ENCODE measurements around the gene C17orf107. TPM values are rescaled to one million over a fixed set of nuclear protein-coding genes. Genes with fewer than 3 reads are reported as not detected.
"Not testable (repeated sequence)": the region's sequence is repeated elsewhere in the genome, so short reads cannot be mapped to it uniquely, and the experiment has no call there.

C17orf107 gene
- polyA plus RNA-seq, 1 of the 3 experiments (the other 2 are of a cell fraction): 0.44 TPM

DNA sequence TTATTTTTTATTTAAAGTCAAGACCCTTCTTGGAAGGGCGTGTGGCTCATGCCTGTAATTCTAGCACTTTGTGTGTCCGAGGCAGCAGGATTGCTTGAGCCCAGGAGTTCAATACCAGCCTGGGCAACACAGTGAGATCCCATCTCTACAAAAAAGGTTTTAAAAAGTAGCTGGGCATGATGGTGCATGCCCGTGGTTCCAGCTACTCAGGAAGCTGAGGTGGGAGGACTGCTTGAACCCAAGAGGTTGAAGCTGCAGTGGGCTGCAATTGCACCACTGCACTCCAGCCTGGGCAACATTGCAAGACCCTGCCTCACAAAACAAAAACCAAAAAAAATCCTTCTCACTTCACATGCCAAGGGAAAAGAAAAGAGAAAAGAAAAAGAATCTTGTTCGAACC lies 36.6 kb upstream of the C17orf107 start (continued):
- TF ChIP-seq, protein P1, sequence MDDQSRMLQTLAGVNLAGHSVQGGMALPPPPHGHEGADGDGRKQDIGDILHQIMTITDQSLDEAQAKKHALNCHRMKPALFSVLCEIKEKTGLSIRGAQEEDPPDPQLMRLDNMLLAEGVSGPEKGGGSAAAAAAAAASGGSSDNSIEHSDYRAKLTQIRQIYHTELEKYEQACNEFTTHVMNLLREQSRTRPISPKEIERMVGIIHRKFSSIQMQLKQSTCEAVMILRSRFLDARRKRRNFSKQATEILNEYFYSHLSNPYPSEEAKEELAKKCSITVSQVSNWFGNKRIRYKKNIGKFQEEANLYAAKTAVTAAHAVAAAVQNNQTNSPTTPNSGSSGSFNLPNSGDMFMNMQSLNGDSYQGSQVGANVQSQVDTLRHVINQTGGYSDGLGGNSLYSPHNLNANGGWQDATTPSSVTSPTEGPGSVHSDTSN (IDR thresholded peaks at IDR 0.05): no peak

DNA sequence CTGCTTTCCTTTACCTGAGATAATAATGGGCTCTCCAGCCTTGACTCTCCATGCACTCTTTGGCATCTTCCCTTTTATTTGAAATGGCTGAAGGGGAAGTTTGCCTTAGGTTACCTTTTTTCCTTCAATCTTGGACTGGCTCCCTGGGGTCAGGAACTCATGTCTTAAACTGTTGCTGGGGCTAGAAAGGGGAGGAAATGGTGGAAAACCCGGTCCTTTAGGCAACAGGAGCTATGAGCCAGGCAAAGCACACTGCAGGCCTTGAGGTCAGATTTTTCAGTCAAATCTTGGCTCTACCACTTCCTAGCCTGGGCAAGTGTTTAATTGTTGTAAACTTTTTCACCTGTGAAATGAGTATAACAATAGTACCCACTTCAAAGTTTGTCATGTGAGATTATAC lies 36.0 kb upstream of the C17orf107 start:
- TF ChIP-seq NRF1 (IDR thresholded peaks at IDR 0.05; ENCODE audit: low read depth, low read length) (no peak), POLR2AphosphoS5 (IDR thresholded peaks at IDR 0.05; ENCODE audit: low read depth, low read length) (no peak), RXRA (IDR thresholded peaks at IDR 0.05; ENCODE audit: borderline replicate concordance, low read depth) (no peak), CHD2 (IDR thresholded peaks at IDR 0.05; ENCODE audit: low read length, partially characterized antibody) (no peak), ELF1 (IDR thresholded peaks at IDR 0.05) (no peak), EP300 (IDR thresholded peaks at IDR 0.05; ENCODE audit: borderline replicate concordance in 1 of 2, low read depth in 1 of 2, low read length in 1 of 2) (no peak), TEAD4 (IDR thresholded peaks at IDR 0.05; ENCODE audit: borderline replicate concordance, insufficient read depth) (no peak), FOSL2 (IDR thresholded peaks at IDR 0.05; ENCODE audit: borderline replicate concordance, low read depth) (no peak), SMC3 (IDR thresholded peaks at IDR 0.05; ENCODE audit: low read depth, low read length) (no peak), MXI1 (IDR thresholded peaks at IDR 0.05; ENCODE audit: low read depth, low read length) (no peak), TCF12 (IDR thresholded peaks at IDR 0.05) (no peak), EZH2phosphoT487 (IDR thresholded peaks at IDR 0.05; ENCODE audit: borderline replicate concordance, low read depth) (no peak), SIN3A (IDR thresholded peaks at IDR 0.05; ENCODE audit: borderline replicate concordance, low read depth, low read length) (no peak), GATA2 (CRISPR knock-in tag; IDR thresholded peaks at IDR 0.05) (no peak)
- TF ChIP-seq, protein P1 (IDR thresholded peaks at IDR 0.05): no peak
- no peak overlapping the region for H3K9ac ChIP-seq
- ChIA-PET CTCF (interaction anchor here (0.9 to 1.0 kb wide), 2 partner anchors 19 to 73 kb away, joined by 5 read pairs; no protein-coding TSS in a partner anchor), POLR2A (no interaction called here)
- H3K4me3 ChIP-seq (ENCODE audit: low read depth in 2 of 2, low read length in 1 of 2): no peak overlapping the region
- H4K20me1 ChIP-seq (ENCODE audit: insufficient read depth): no peaks in the 10 kb centered on the region
- H3K27me3 ChIP-seq (ENCODE audit: insufficient read depth): no peaks in the 10 kb centered on the region
- no peaks in the 10 kb centered on the region for H3K9me2 ChIP-seq
- H3K9me3 ChIP-seq: no peaks in the 10 kb centered on the region
- H2AFZ ChIP-seq (ENCODE audit: low read depth): no peak overlapping the region
- H3K4me1 ChIP-seq (ENCODE audit: control insufficient read depth in 1 of 2, insufficient read depth in 2 of 2, low read depth in 1 of 2, low read length in 1 of 2): peaks cover 11% of the 10 kb centered on the region in 2 experiments
- no peak overlapping the region for H3K4me2 ChIP-seq
- H3F3A ChIP-seq (replicated peaks; ENCODE audit: insufficient read depth): no peaks in the 10 kb centered on the region
- no peak for DNase-seq
- no peaks in the 10 kb centered on the region for H3K36me3 ChIP-seq (replicated peaks in 1 of 2; ENCODE audit: control insufficient read depth in 1 of 2, insufficient read depth in 2 of 2, low read length in 1 of 2)
- WGBS (ENCODE audit: low lambda C conversion rate): 89% methylated on average over 1 of the region's 1 CpG
- peaks cover 26% of the 10 kb centered on the region for H3K79me2 ChIP-seq (ENCODE audit: insufficient read depth)
- no peak overlapping the region for H3K27ac ChIP-seq (ENCODE audit: low read depth in 2 of 2, low read length in 1 of 2)

DNA sequence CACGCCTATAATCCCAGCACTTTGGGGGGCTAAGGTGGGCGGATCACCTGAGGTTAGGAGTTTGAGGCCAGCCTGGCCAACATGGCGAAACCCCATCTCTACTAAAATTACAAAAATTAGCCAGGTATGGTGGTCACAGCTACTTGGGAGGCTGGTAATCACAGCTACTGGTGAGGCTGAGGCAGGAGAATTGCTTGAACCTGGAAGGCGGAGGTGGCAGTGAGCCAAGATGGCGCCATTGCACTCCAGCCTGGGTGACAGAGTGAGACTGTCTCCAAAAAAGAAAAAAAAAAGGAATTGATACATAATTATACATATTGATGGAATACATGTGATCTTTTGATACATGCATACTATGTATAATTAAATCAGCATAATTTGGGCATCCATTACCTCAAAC lies 31.8 kb upstream of the C17orf107 start:
- H3K4me3 ChIP-seq (ENCODE audit: low read depth in 2 of 2, low read length in 1 of 2); POLR2A ChIA-PET; H3K27me3 ChIP-seq (ENCODE audit: insufficient read depth); H3K27ac ChIP-seq (ENCODE audit: low read depth in 2 of 2, low read length in 1 of 2); H3K9me2 ChIP-seq; H3K36me3 ChIP-seq (replicated peaks in 1 of 2; ENCODE audit: control insufficient read depth in 1 of 2, insufficient read depth in 2 of 2, low read length in 1 of 2); DNase-seq; H3K9me3 ChIP-seq; H3F3A ChIP-seq (replicated peaks; ENCODE audit: insufficient read depth); H3K4me2 ChIP-seq; H3K9ac ChIP-seq; H3K4me1 ChIP-seq (ENCODE audit: control insufficient read depth in 1 of 2, insufficient read depth in 2 of 2, low read depth in 1 of 2, low read length in 1 of 2); H2AFZ ChIP-seq (ENCODE audit: low read depth); H4K20me1 ChIP-seq (ENCODE audit: insufficient read depth): not testable (repeated sequence)
- peaks cover 22% of the 10 kb centered on the region for H3K79me2 ChIP-seq (ENCODE audit: insufficient read depth)
- WGBS (ENCODE audit: low lambda C conversion rate): 96% methylated on average over 5 of the region's 5 CpGs
- CTCF ChIA-PET: interaction anchor here (0.8 to 2.0 kb wide), 5 partner anchors 14 to 78 kb away, joined by 3 to 12 read pairs (median 4); partner anchors contain the start of gene MINK1

DNA sequence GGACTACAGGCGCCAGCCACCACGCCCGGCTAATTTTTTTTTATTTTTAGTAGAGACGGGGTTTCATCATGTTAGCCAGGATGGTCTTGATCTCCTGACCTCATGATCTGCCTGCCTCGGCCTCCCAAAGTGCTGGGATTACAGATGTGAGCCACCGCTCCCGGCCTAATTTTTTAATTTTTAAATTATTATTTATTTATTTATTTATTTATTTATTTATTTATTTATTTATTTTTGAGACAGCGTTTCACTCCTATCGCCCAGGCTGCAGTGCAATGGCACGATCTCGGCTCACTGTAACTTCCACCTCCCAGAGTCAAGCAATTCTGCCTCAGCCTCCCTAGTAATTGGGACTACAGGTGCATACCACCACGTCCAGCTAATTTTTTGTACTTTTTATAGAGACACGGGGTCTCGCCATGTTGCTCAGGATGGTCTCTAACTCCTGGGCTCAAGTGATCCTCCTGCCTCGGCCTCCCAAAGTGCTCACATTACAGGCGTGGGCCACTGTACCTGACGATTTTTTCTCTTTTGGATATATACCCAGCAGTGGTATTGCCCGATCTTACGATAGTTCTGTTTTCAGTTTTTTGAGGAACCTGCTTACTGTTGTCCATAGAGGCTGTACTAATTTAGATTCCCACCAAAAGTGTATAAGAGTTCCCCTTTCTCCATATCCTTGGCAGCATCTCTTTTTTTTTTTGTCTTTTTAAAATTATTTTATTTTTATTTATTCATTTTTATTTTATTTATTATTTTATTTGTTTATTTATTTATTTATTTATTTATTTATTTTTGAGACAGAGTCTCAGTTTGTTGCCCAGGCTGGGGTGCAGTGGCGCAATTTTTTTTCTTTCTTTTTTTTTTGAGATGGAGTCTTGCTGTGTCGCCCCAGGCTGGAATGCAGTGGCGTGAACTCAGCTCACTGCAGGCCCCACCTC lies 30.0 kb upstream of the C17orf107 start:
- H3K4me3 ChIP-seq (ENCODE audit: low read depth in 2 of 2, low read length in 1 of 2); H3K36me3 ChIP-seq (replicated peaks in 1 of 2; ENCODE audit: control insufficient read depth in 1 of 2, insufficient read depth in 2 of 2, low read length in 1 of 2); H3K27me3 ChIP-seq (ENCODE audit: insufficient read depth); H2AFZ ChIP-seq (ENCODE audit: low read depth); H3F3A ChIP-seq (replicated peaks; ENCODE audit: insufficient read depth); H4K20me1 ChIP-seq (ENCODE audit: insufficient read depth); POLR2A ChIA-PET; DNase-seq; H3K9me3 ChIP-seq; H3K4me2 ChIP-seq; H3K9me2 ChIP-seq; H3K27ac ChIP-seq (ENCODE audit: low read depth in 2 of 2, low read length in 1 of 2); H3K9ac ChIP-seq; H3K4me1 ChIP-seq (ENCODE audit: control insufficient read depth in 1 of 2, insufficient read depth in 2 of 2, low read depth in 1 of 2, low read length in 1 of 2): not testable (repeated sequence)
- H3K79me2 ChIP-seq (ENCODE audit: insufficient read depth): peaks cover 18% of the 10 kb centered on the region
- 95% methylated on average over 22 of the region's 22 CpGs for WGBS (ENCODE audit: low lambda C conversion rate)
- CTCF ChIA-PET: interaction anchor here (1.3 to 2.1 kb wide), 3 partner anchors 12 to 20 kb away, joined by 3 to 12 read pairs (median 8); no protein-coding TSS in a partner anchor
